K562 (cell line): ENCODE results near the gene PFAS. TPM values are rescaled to one million over a fixed set of nuclear protein-coding genes. Genes with fewer than 3 reads are reported as not detected.

ENCODE experiments used
- BCOR ChIP-seq: fragments of 450-650 bp; IDR thresholded peaks from 2 replicates; pipeline ENCODE4 v1.6.1; 2016
- CBFA2T3 ChIP-seq: fragments of 450-650 bp; IDR thresholded peaks from 2 replicates; pipeline ENCODE4 v1.6.1; 2017
- CHD4 ChIP-seq: fragments of 200-600 bp; sonication (generic); IDR thresholded peaks from 3 replicates; pipeline ENCODE4 v1.6.1; 2012; ENCODE audit warnings: low read depth, mild to moderate bottlenecking, mixed read lengths, low read length, inconsistent platforms; ENCODE audit not compliant: insufficient read depth, insufficient replicate concordance, poor library complexity, severe bottlenecking
- EZH2 ChIP-seq: IDR thresholded peaks from 2 replicates; pipeline ENCODE4 v1.6.1; 2012; ENCODE audit warnings: low read depth, mild to moderate bottlenecking, inconsistent platforms, low read length, borderline replicate concordance
- FUS ChIP-seq: fragments of 200-400 bp; formaldehyde crosslinking; optimal IDR thresholded peaks from 2 replicates; pipeline ENCODE3; 2017; ENCODE audit warnings: low read depth, low read length
- HMBOX1 ChIP-seq: sonication (generic); IDR thresholded peaks from 2 replicates; pipeline ENCODE4 v1.6.1; 2016
- HNRNPK ChIP-seq: fragments of 200-400 bp; formaldehyde crosslinking; IDR thresholded peaks from one replicate; pipeline ENCODE4 v1.6.1; 2018; ENCODE audit warnings: mild to moderate bottlenecking, low read depth, low read length; ENCODE audit not compliant: poor library complexity, severe bottlenecking
- JUND ChIP-seq, 2 experiments: IDR thresholded peaks; 2 replicates in 1 of 2; 3 replicates in 1 of 2; pipeline ENCODE4 v1.6.1; 2011; ENCODE audit warnings: borderline replicate concordance in 2 of 2, low read depth in 2 of 2, low read length in 2 of 2, improper control_type of control experiment in 1 of 2, missing biosample characterization in 1 of 2, missing genetic modification characterization in 1 of 2, missing genetic modification reagents in 1 of 2
- KDM1A ChIP-seq, 2 experiments: fragments of 450-650 bp; IDR thresholded peaks; 2 replicates each; pipeline ENCODE4 v1.6.1; 2016; ENCODE audit warnings: mild to moderate bottlenecking in 2 of 2
- MTA3 ChIP-seq: fragments of 450-650 bp; formaldehyde crosslinking; IDR thresholded peaks from 2 replicates; pipeline ENCODE4 v1.6.1; 2017; ENCODE audit warnings: mild to moderate bottlenecking, borderline replicate concordance
- NR2C1 ChIP-seq, 2 experiments: fragments of 450-650 bp; IDR thresholded peaks; 2 replicates each; pipeline ENCODE4 v1.6.1; 2017; ENCODE audit warnings: mild to moderate bottlenecking in 2 of 2, antibody characterized with exemption in 1 of 2, inconsistent platforms in 1 of 2, missing compliant biosample characterization in 1 of 2, missing genetic modification characterization in 1 of 2
- NR2C2 ChIP-seq, 2 experiments: fragments of 200-800 bp in 1 of 2; sonication (Bioruptor generic) in 1 of 2; sonication (generic) in 1 of 2; formaldehyde crosslinking in 1 of 2; IDR thresholded peaks; 2 replicates each; pipeline versions ENCODE4 v1.6.1 to v1.8.0; 2016 to 2022; ENCODE audit warnings: mild to moderate bottlenecking in 1 of 2, missing compliant biosample characterization in 1 of 2, missing genetic modification characterization in 1 of 2, missing genetic modification reagents in 1 of 2
- PHB ChIP-seq: fragments of 250-450 bp; sonication (Bioruptor Pico); IDR thresholded peaks from 2 replicates; pipeline ENCODE4 v1.5.0; 2021
- RBM25 ChIP-seq: fragments of 200-400 bp; formaldehyde crosslinking; IDR thresholded peaks from 2 replicates; pipeline ENCODE4 v1.6.1; 2018; ENCODE audit warnings: low read length, low read depth, moderate library complexity; ENCODE audit not compliant: severe bottlenecking
- SPI1 ChIP-seq: IDR thresholded peaks from 2 replicates; pipeline ENCODE4 v1.6.1; 2011; ENCODE audit warnings: low read depth, low read length, control low read depth, borderline replicate concordance
- ZBTB1 ChIP-seq: sonication (generic); formaldehyde crosslinking; IDR thresholded peaks from 2 replicates; pipeline ENCODE4 v1.8.1; 2023; ENCODE audit warnings: missing genetic modification reagents, low read depth, mild to moderate bottlenecking, borderline replicate concordance
- ZBTB7A ChIP-seq: IDR thresholded peaks from 2 replicates; pipeline ENCODE4 v1.6.1; 2011; ENCODE audit warnings: low read depth, mild to moderate bottlenecking, low read length, moderate library complexity, borderline replicate concordance; ENCODE audit not compliant: control insufficient read depth
- ZFX ChIP-seq: sonication (generic); formaldehyde crosslinking; IDR thresholded peaks from 2 replicates; pipeline ENCODE4 v1.8.0; 2022; ENCODE audit warnings: mild to moderate bottlenecking, missing genetic modification reagents, moderate library complexity
- ZNF280A ChIP-seq: fragments of 450-650 bp; IDR thresholded peaks from 2 replicates; pipeline ENCODE4 v1.6.1; 2018; ENCODE audit warnings: mild to moderate bottlenecking, low read depth; ENCODE audit not compliant: partially characterized antibody
- polyA plus RNA-seq, 8 experiments: library from polyadenylated mRNA; depleted of rRNA in 4 of 8; stranded (reverse) in 5 of 8; unstranded in 3 of 8; fragments of >200 nt; fragmentation: Nextera tagmentation in 2 of 8; fragmentation: Illumina TruSeq in 1 of 8; extraction: Ambion mirVana in 2 of 8; extraction: Trizol in 1 of 8; gene quantifications; 2 replicates each; pipeline versions ENCODE4 v1.2.1 to v1.2.3, GENCODE V29; 2011 to 2014; ENCODE audit warnings: inconsistent platforms in 1 of 8, missing spikeins in 1 of 8
- total RNA-seq, 7 experiments: library from RNA; depleted of rRNA in 6 of 7; stranded (reverse); fragments of >200 nt in 6 of 7; fragmentation: Illumina TruSeq in 2 of 7; extraction: Trizol in 2 of 7; gene quantifications; 2 replicates each; pipeline versions ENCODE4 v1.2.1 to v1.2.3, GENCODE V29; 2011 to 2021; ENCODE audit warnings: low replicate concordance in 1 of 7
- TF ChIP-seq, protein P1 (sequence below): sonication (generic); formaldehyde crosslinking; IDR thresholded peaks from 2 replicates; pipeline ENCODE4 v1.8.1; 2022; ENCODE audit warnings: missing genetic modification reagents
- TF ChIP-seq, protein P2 (sequence below), 2 experiments: fragments of 450-650 bp in 1 of 2; sonication (generic) in 1 of 2; formaldehyde crosslinking in 1 of 2; IDR thresholded peaks in 1 of 2; conservative IDR thresholded peaks in 1 of 2; 2 replicates each; pipeline versions ENCODE4 v1.6.1 to v1.8.1; 2016 to 2023; ENCODE audit warnings: mild to moderate bottlenecking in 2 of 2, moderate library complexity in 2 of 2, inconsistent platforms in 1 of 2, missing genetic modification reagents in 1 of 2

The PFAS gene
- total and polyA plus RNA-seq, 9 of the 15 experiments (the other 6 are each of a cell fraction or from before 2014, with no cell fraction given): 11.6 to 131 (median 43.9) TPM

GRCh38 chr17:8292639-8293395, 43.7 kb downstream of the PFAS start (continued):
- TF ChIP-seq ZBTB7A: no peak
- TF ChIP-seq, protein P1, sequence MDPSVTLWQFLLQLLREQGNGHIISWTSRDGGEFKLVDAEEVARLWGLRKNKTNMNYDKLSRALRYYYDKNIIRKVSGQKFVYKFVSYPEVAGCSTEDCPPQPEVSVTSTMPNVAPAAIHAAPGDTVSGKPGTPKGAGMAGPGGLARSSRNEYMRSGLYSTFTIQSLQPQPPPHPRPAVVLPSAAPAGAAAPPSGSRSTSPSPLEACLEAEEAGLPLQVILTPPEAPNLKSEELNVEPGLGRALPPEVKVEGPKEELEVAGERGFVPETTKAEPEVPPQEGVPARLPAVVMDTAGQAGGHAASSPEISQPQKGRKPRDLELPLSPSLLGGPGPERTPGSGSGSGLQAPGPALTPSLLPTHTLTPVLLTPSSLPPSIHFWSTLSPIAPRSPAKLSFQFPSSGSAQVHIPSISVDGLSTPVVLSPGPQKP (CRISPR knock-in tag): no peak
- peak; percentile 29; the same call in 1 of the 2 replicates for TF ChIP-seq ZFX (CRISPR knock-in tag)
- peak; percentile 25; the same call in 1 of the 2 replicates for TF ChIP-seq CBFA2T3
- TF ChIP-seq FUS: no peak
- no peak for TF ChIP-seq HMBOX1
- TF ChIP-seq EZH2: no peak
- peak; percentile 74 for TF ChIP-seq RBM25
- TF ChIP-seq HNRNPK: no peak
- no peak for TF ChIP-seq NR2C2 (CRISPR knock-in tag; IDR thresholded peaks at IDR 0.05)
- TF ChIP-seq NR2C2 (tag; IDR thresholded peaks at IDR 0.05): peak; percentile 77
- TF ChIP-seq KDM1A (IDR thresholded peaks at IDR 0.05): 0 out of 4 replicates have a peak, but pooled peaks of 1 of the 2 experiments have one; percentile 19
- TF ChIP-seq ZNF280A: no peak
- no peak for TF ChIP-seq ZBTB1 (CRISPR knock-in tag)
- TF ChIP-seq BCOR: peak; percentile 53; the same call in 1 of the 2 replicates
- peak; percentile 82 for TF ChIP-seq NR2C1 (IDR thresholded peaks at IDR 0.05)
- TF ChIP-seq NR2C1 (tag; IDR thresholded peaks at IDR 0.05): peak; percentile 89
- TF ChIP-seq SPI1: peak; percentile 97
- no peak for TF ChIP-seq CHD4
- no peak for TF ChIP-seq JUND (IDR thresholded peaks at IDR 0.05; ENCODE audit: borderline replicate concordance, low read depth, low read length)
- TF ChIP-seq JUND (tag; IDR thresholded peaks at IDR 0.05; ENCODE audit: borderline replicate concordance, low read depth, low read length): no peak
- no peak for TF ChIP-seq MTA3
- TF ChIP-seq, protein P2, sequence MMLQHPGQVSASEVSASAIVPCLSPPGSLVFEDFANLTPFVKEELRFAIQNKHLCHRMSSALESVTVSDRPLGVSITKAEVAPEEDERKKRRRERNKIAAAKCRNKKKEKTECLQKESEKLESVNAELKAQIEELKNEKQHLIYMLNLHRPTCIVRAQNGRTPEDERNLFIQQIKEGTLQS (IDR thresholded peaks at IDR 0.05): no peak
- TF ChIP-seq, protein P2 (CRISPR knock-in tag; conservative IDR thresholded peaks at IDR 0.05): no peak
- TF ChIP-seq PHB (CRISPR knock-in tag): no peak
